ENCODE results near the gene PTTG1IP. TPM values are rescaled to one million over a fixed set of nuclear protein-coding genes. Genes with fewer than 3 reads are reported as not detected.

The PTTG1IP gene, protein sequence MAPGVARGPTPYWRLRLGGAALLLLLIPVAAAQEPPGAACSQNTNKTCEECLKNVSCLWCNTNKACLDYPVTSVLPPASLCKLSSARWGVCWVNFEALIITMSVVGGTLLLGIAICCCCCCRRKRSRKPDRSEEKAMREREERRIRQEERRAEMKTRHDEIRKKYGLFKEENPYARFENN
- 100 to 1,000 TPM in 1 of 2 experiments, 10 to 100 TPM in 1; 98.7 to 110 TPM for total RNA-seq
- 10 to 100 TPM; 84.8 to 92.4 TPM for polyA plus RNA-seq

GRCh38 chr21:44873356-44874239 lies at the start of gene PTTG1IP:
Gene PTTG1IP, minus strand, starts transcription at chr21:44873690. Its CDS starts 74 bp downstream, at chr21:44873616.
- peaks cover 37 to 59% (median 48%) of the 10 kb centered on the region in 4 donors for H3K4me1 Mint-ChIP-seq
- H3K9me3 Mint-ChIP-seq: peaks cover 0 to 2% (median 0%) of the 10 kb centered on the region in 8 donors
- Histone ChIP-seq H3K9me3 (ENCODE audit: control insufficient read depth in 1 of 2, low read length in 2 of 2) (no peaks in the 10 kb centered on the region), H3K27ac (ENCODE audit: low read depth, low read length) (peak within 1 kb of the TSS; percentile 76), H3K36me3 (ENCODE audit: insufficient read depth, low read length) (no peaks in the 10 kb centered on the region), H3K4me3 (ENCODE audit: low read length in 2 of 2) (peak within 1 kb of the TSS; percentile 67 to 70), H3K4me1 (ENCODE audit: insufficient read depth, low read length) (peaks cover 55% of the 10 kb centered on the region), H3K27me3 (ENCODE audit: insufficient read depth, low read length) (no peaks in the 10 kb centered on the region)
- peaks cover 0 to 16% of the 10 kb centered on the region in 2 donors for H3K36me3 Mint-ChIP-seq
- peak within 1 kb of the TSS; percentile 92 to 98 (median 97) for H3K27ac Mint-ChIP-seq
- H3K27me3 Mint-ChIP-seq: no peaks in the 10 kb centered on the region
- peak; percentile 98 to 99 (median 99) for DNase-seq
- CTCF ChIA-PET (ENCODE audit: partially characterized antibody): interaction anchor here (0.5 to 8.5 kb wide), 10 partner anchors 18 to 74 kb away, joined by 3 to 82 read pairs (median 3); partner anchors contain the start of gene UBE2G2
- intact Hi-C loops (cut with micrococcal nuclease): loop anchor here (1.0 to 5.0 kb wide), 5 partner anchors 19 to 56 kb away; no protein-coding TSS in a partner anchor
- H3K4me3 Mint-ChIP-seq: peak within 1 kb of the TSS; percentile 92 to 97 (median 95)
- POLR2A ChIA-PET (ENCODE audit: partially characterized antibody): interaction anchor here (0.6 to 6.2 kb wide), 27 partner anchors 10 to 790 kb away, joined by 3 to 173 read pairs (median 4); partner anchors contain the start of genes CFAP410, ITGB2, KRTAP12-3 and SLX9

GRCh38 chr21:44921928-44922327 lies 48.4 kb upstream of the PTTG1IP start:
- Histone ChIP-seq H3K4me3 (ENCODE audit: low read length in 2 of 2) (peak overlapping the region in 1 of 2 donors; percentile 98), H3K9me3 (ENCODE audit: control insufficient read depth in 1 of 2, low read length in 2 of 2) (no peaks in the 10 kb centered on the region)
- CTCF ChIA-PET (ENCODE audit: partially characterized antibody): interaction anchor here (1.9 kb wide), 1 partner anchor 10 kb away, joined by 7 read pairs; no protein-coding TSS in a partner anchor

GRCh38 chr21:44920694-44921604 lies 47.5 kb upstream of the PTTG1IP start, which contains the start of gene ITGB2:
Gene ITGB2, minus strand, starts transcription at chr21:44920899. Its CDS starts 10,117 bp downstream, at chr21:44910782.
- ChIA-PET POLR2A (ENCODE audit: partially characterized antibody) (interaction anchor here (0.7 to 17.5 kb wide), 12 partner anchors 9 to 837 kb away, joined by 3 to 756 read pairs (median 4); partner anchors contain the start of genes PTTG1IP and UBE2G2), CTCF (ENCODE audit: partially characterized antibody) (interaction anchor here (0.9 to 2.2 kb wide), 4 partner anchors 10 to 128 kb away, joined by 3 to 13 read pairs (median 6); no protein-coding TSS in a partner anchor)
- no peaks in the 10 kb centered on the region for H3K27me3 Mint-ChIP-seq
- intact Hi-C loops (cut with micrococcal nuclease): loop anchor here (1.0 kb wide), 1 partner anchor 10 kb away; no protein-coding TSS in a partner anchor
- Histone ChIP-seq H3K4me1 (ENCODE audit: insufficient read depth, low read length) (peaks cover 76% of the 10 kb centered on the region), H3K27me3 (ENCODE audit: insufficient read depth, low read length) (no peaks in the 10 kb centered on the region), H3K27ac (ENCODE audit: low read depth, low read length) (peak within 1 kb of the TSS; percentile 75), H3K9me3 (ENCODE audit: control insufficient read depth in 1 of 2, low read length in 2 of 2) (no peaks in the 10 kb centered on the region), H3K36me3 (ENCODE audit: insufficient read depth, low read length) (peaks cover 10% of the 10 kb centered on the region), H3K4me3 (ENCODE audit: low read length in 2 of 2) (peak within 1 kb of the TSS; percentile 94 to 98)
- peak; percentile 48 to 74 (median 55) for DNase-seq
- H3K36me3 Mint-ChIP-seq: peaks cover 14 to 36% of the 10 kb centered on the region in 2 donors
- peak within 1 kb of the TSS; percentile 95 to 100 (median 100) for H3K4me3 Mint-ChIP-seq
- peaks cover 49 to 90% (median 67%) of the 10 kb centered on the region in 4 donors for H3K4me1 Mint-ChIP-seq
- peaks cover 0 to 1% (median 0%) of the 10 kb centered on the region in 8 donors for H3K9me3 Mint-ChIP-seq
- H3K27ac Mint-ChIP-seq: peak within 1 kb of the TSS; percentile 93 to 98 (median 97)

More at GRCh38 chr21:44921928-44922327, 48.4 kb upstream of the PTTG1IP start:
- no peaks in the 10 kb centered on the region for H3K27me3 Mint-ChIP-seq
- peaks cover 52 to 90% (median 67%) of the 10 kb centered on the region in 4 donors for H3K4me1 Mint-ChIP-seq
- no peak for DNase-seq
- intact Hi-C loops (cut with micrococcal nuclease): loop anchor here (1.0 kb wide), 1 partner anchor 11 kb away; no protein-coding TSS in a partner anchor
- peak overlapping the region; percentile 75 to 100 (median 100) for H3K4me3 Mint-ChIP-seq
- peak overlapping the region; percentile 80 to 98 (median 94) for H3K27ac Mint-ChIP-seq
- POLR2A ChIA-PET (ENCODE audit: partially characterized antibody): interaction anchor here (1.1 to 17.5 kb wide), 5 partner anchors 9 to 48 kb away, joined by 4 to 756 read pairs (median 40); partner anchors contain the start of gene PTTG1IP
- Histone ChIP-seq H3K27ac (ENCODE audit: low read depth, low read length) (peak overlapping the region; percentile 75), H3K27me3 (ENCODE audit: insufficient read depth, low read length) (no peaks in the 10 kb centered on the region), H3K36me3 (ENCODE audit: insufficient read depth, low read length) (peaks cover 10% of the 10 kb centered on the region), H3K4me1 (ENCODE audit: insufficient read depth, low read length) (peaks cover 76% of the 10 kb centered on the region)
- peaks cover 0 to 1% (median 0%) of the 10 kb centered on the region in 8 donors for H3K9me3 Mint-ChIP-seq
- peaks cover 12 to 36% of the 10 kb centered on the region in 2 donors for H3K36me3 Mint-ChIP-seq

GRCh38 chr21:44919913-44920693 lies 46.6 kb upstream of the PTTG1IP start:
- Mint-ChIP-seq H3K9me3 (peaks cover 0 to 1% (median 0%) of the 10 kb centered on the region in 8 donors), H3K27ac (peak overlapping the region; percentile 93 to 98 (median 97)), H3K36me3 (peaks cover 18 to 41% of the 10 kb centered on the region in 2 donors), H3K4me3 (peak overlapping the region; percentile 95 to 100 (median 100)), H3K4me1 (peaks cover 52 to 91% (median 68%) of the 10 kb centered on the region in 4 donors), H3K27me3 (no peaks in the 10 kb centered on the region)
- peaks cover 10% of the 10 kb centered on the region for H3K36me3 ChIP-seq (ENCODE audit: insufficient read depth, low read length)
- peak overlapping the region; percentile 75 for H3K27ac ChIP-seq (ENCODE audit: low read depth, low read length)
- H3K9me3 ChIP-seq (ENCODE audit: control insufficient read depth in 1 of 2, low read length in 2 of 2): no peaks in the 10 kb centered on the region
- ChIA-PET CTCF (ENCODE audit: partially characterized antibody) (interaction anchor here (0.9 to 2.2 kb wide), 8 partner anchors 8 to 127 kb away, joined by 3 to 13 read pairs (median 6); partner anchors contain the start of gene PTTG1IP), POLR2A (ENCODE audit: partially characterized antibody) (interaction anchor here (0.7 to 17.5 kb wide), 15 partner anchors 8 to 836 kb away, joined by 3 to 756 read pairs (median 4); partner anchors contain the start of genes PTTG1IP and UBE2G2)
- no peaks in the 10 kb centered on the region for H3K27me3 ChIP-seq (ENCODE audit: insufficient read depth, low read length)
- peak overlapping the region; percentile 94 to 98 for H3K4me3 ChIP-seq (ENCODE audit: low read length in 2 of 2)
- peak in 1 of 5 donors; percentile 19 for DNase-seq
- intact Hi-C loops (cut with micrococcal nuclease): no loop called here
- H3K4me1 ChIP-seq (ENCODE audit: insufficient read depth, low read length): peaks cover 78% of the 10 kb centered on the region

DNA sequence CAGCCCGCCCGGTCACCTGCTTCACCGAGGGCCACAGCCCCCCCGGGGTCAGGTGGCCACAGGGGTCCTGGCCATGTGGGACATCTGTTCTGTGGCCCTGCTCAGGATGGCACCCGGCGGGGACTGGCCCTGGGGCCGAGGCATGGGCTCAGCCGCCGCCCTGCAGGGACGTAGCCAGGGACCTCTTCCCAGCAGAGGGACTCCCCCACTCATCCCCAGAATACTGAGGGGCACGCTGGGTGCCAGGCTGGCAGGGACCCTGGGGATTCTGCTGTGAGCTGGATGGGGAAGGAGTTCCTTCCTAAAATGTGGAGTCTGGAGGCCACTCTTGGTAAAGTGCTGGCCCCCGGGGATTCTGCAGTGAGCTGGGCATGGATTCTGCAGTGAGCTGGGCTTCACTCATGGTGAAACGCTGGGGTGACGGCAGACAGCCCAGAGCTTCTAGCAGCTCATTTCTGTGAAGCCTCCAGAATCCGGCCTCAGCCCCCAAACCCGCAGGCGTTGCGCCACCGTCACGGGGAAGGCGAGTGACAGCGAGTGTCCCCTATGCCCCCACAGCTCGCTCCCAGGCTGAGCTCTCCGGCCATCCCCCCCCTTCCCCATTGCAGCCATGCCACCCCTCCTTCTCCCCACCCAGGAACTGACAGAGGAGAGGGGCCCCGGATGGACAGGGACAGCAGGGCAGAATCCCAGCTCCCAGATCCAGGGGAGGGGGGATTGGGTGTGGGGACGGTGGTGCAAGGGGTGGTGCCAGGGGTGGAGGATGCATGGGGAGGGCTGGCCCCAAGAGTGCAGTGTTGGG lies 45.8 kb upstream of the PTTG1IP start:
- H3K36me3 Mint-ChIP-seq: peaks cover 18 to 43% of the 10 kb centered on the region in 2 donors
- H3K27me3 Mint-ChIP-seq: no peaks in the 10 kb centered on the region
- peaks cover 0 to under 1% (median 0%) of the 10 kb centered on the region in 8 donors for H3K9me3 Mint-ChIP-seq
- intact Hi-C loops (cut with micrococcal nuclease): no loop called here
- Histone ChIP-seq H3K27me3 (ENCODE audit: insufficient read depth, low read length) (no peaks in the 10 kb centered on the region), H3K4me1 (ENCODE audit: insufficient read depth, low read length) (peaks cover 78% of the 10 kb centered on the region), H3K4me3 (ENCODE audit: low read length in 2 of 2) (peak overlapping the region; percentile 94 to 98), H3K36me3 (ENCODE audit: insufficient read depth, low read length) (peaks cover 10% of the 10 kb centered on the region), H3K27ac (ENCODE audit: low read depth, low read length) (peak overlapping the region; percentile 75), H3K9me3 (ENCODE audit: control insufficient read depth in 1 of 2, low read length in 2 of 2) (no peaks in the 10 kb centered on the region)
- peak overlapping the region; percentile 95 to 100 (median 100) for H3K4me3 Mint-ChIP-seq
- H3K4me1 Mint-ChIP-seq: peaks cover 48 to 91% (median 66%) of the 10 kb centered on the region in 4 donors
- peak overlapping the region; percentile 78 to 98 (median 94) for H3K27ac Mint-ChIP-seq
- CTCF ChIA-PET (ENCODE audit: partially characterized antibody): interaction anchor here (0.8 to 3.9 kb wide), 7 partner anchors 8 to 119 kb away, joined by 3 to 32 read pairs (median 7); partner anchors contain the start of gene PTTG1IP
- peak in 1 of 5 donors; percentile 29 for DNase-seq
- POLR2A ChIA-PET (ENCODE audit: partially characterized antibody): interaction anchor here (0.7 to 17.5 kb wide), 10 partner anchors 8 to 117 kb away, joined by 3 to 756 read pairs (median 4); partner anchors contain the start of genes PTTG1IP, SLX9 and UBE2G2
